ENCODE results near the gene FAM124A.
A peak's percentile ranks its signal among the peaks of the same experiment; 100 is the strongest.

Gene FAM124A

DNA sequence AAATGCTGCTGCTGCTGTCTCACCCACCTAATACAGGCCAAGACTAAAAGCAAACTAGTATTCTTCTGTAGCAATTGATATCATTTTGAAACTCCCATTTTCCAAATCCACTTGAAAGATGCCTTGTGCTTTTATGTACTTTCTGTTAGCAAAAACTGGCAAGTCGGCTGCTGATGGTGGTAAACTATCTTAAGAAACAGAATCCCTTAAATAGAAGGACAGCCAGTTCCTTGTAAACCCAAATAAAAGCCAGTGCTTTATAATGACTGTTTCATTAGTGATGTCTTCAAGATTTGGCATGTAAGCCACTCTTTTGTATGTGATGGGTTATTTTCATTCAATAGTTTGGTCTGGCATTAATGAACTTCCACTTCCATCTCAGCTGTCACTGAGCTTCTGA is 5.2 kb downstream of the FAM124A start:
- H3K27me3 ChIP-seq (ENCODE audit: control insufficient read depth, insufficient read depth, low read length) = no peaks in the 10 kb centered on the region
- no peak overlapping the region for H3K27ac ChIP-seq

DNA sequence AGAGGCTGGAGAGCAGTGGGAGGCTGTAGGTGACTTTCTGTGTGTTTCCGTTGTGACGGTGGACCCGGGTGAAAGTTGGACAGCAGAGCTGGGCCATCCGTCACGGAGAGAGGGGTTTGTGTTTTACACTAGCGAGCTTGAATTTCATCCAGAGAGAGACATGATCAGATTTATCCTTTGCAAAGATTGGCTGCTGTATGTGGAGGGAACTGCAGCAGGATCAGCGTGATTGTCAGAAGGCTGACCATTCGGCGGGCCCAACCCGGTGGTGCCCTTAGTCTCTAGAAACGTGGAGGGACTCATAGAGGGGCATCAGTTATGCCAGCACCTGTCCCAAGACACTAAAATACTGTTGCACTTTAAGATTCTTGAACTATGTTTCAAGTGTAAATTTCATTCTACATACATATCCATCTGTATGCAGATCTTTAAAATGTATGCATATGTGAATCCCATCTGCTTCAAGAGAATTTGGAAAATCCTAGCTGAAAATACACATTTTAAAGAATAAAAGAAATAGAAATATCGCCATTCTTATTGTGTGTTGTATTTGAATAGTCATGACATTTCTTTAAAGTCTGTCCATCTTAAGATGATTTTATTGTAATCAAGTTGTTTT is 7.0 kb downstream of the FAM124A start:
- no peaks in the 10 kb centered on the region for H3K4me1 ChIP-seq
- H3K9ac ChIP-seq = no peak overlapping the region
- H3K27me3 ChIP-seq (ENCODE audit: control insufficient read depth, insufficient read depth, low read length) = no peaks in the 10 kb centered on the region
- H3K36me3 ChIP-seq (ENCODE audit: control insufficient read depth, insufficient read depth, low read length) = no peaks in the 10 kb centered on the region
- H3K4me3 ChIP-seq (ENCODE audit: low read depth, low read length) = no peak overlapping the region
- H3K4me2 ChIP-seq (ENCODE audit: low read length) = no peak overlapping the region
- H3K79me2 ChIP-seq = no peaks in the 10 kb centered on the region
- TF ChIP-seq CTCF (IDR thresholded peaks at IDR 0.05) = no peak
- H3K27ac ChIP-seq = no peak overlapping the region
- H3K9me3 ChIP-seq (ENCODE audit: control insufficient read depth, low read length) = no peaks in the 10 kb centered on the region
- H2AFZ ChIP-seq = no peak overlapping the region

More for the DNA sequence above, 5.2 kb downstream of the FAM124A start:
- no peaks in the 10 kb centered on the region for H3K4me1 ChIP-seq
- no peaks in the 10 kb centered on the region for H3K9me3 ChIP-seq (ENCODE audit: control insufficient read depth, low read length)
- H3K79me2 ChIP-seq = no peaks in the 10 kb centered on the region
- H3K4me2 ChIP-seq (ENCODE audit: low read length) = no peak overlapping the region
- no peak overlapping the region for H2AFZ ChIP-seq
- no peak for TF ChIP-seq CTCF (IDR thresholded peaks at IDR 0.05)
- no peak overlapping the region for H3K4me3 ChIP-seq (ENCODE audit: low read depth, low read length)
- no peak overlapping the region for H3K9ac ChIP-seq
- no peaks in the 10 kb centered on the region for H3K36me3 ChIP-seq (ENCODE audit: control insufficient read depth, insufficient read depth, low read length)

- no peak overlapping the region for H2AFZ ChIP-seq
- no peak overlapping the region for H3K9ac ChIP-seq
- H3K36me3 ChIP-seq (ENCODE audit: control insufficient read depth, insufficient read depth, low read length) = no peaks in the 10 kb centered on the region
- no peak for TF ChIP-seq CTCF (IDR thresholded peaks at IDR 0.05)
- no peaks in the 10 kb centered on the region for H3K9me3 ChIP-seq (ENCODE audit: control insufficient read depth, low read length)
- no peaks in the 10 kb centered on the region for H3K4me1 ChIP-seq
- no peaks in the 10 kb centered on the region for H3K27me3 ChIP-seq (ENCODE audit: control insufficient read depth, insufficient read depth, low read length)
- H3K4me2 ChIP-seq (ENCODE audit: low read length) = no peak overlapping the region
- no peaks in the 10 kb centered on the region for H3K79me2 ChIP-seq
- H3K27ac ChIP-seq = no peak overlapping the region
- no peak overlapping the region for H3K4me3 ChIP-seq (ENCODE audit: low read depth, low read length)
Observed at GRCh38 chr13:51229731-51230130, 7.5 kb downstream of the FAM124A start.

DNA sequence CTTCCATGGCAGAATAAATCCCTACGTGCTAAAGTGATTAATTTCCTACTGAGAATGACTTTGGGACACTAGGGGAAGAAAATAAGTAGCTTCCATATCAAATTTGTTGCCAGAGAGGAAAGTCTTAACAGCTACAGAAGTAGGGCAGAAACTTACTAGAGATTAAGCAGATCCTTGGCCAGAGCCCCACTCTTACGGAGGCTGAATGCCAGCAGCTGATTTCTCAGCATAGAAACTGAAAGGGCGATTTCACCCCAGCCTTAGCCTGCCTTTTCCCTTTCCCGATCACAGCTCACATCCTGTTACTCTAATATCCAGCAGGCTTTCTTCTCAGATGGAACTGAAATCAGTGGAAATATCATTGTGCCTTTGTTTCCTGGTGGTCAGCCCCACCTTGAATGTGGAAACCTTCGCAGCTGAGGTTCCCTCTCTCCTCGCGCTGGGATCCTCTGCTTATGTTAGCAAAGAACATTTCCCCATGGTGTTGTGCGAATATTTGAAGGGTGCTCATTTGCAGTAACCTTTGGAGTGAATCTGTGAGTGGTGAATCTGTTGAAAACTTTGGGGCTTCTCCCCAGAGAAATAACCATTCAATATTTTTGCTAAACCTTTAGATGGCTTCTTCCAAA is 8.4 kb downstream of the FAM124A start:
- H3K27me3 ChIP-seq (ENCODE audit: control insufficient read depth, insufficient read depth, low read length) = no peaks in the 10 kb centered on the region
- TF ChIP-seq CTCF (IDR thresholded peaks at IDR 0.05) = no peak
- no peak overlapping the region for H2AFZ ChIP-seq
- no peaks in the 10 kb centered on the region for H3K4me1 ChIP-seq
- no peaks in the 10 kb centered on the region for H3K79me2 ChIP-seq
- no peak overlapping the region for H3K9ac ChIP-seq
- no peak overlapping the region for H3K4me2 ChIP-seq (ENCODE audit: low read length)
- H3K9me3 ChIP-seq (ENCODE audit: control insufficient read depth, low read length) = no peaks in the 10 kb centered on the region
- no peaks in the 10 kb centered on the region for H3K36me3 ChIP-seq (ENCODE audit: control insufficient read depth, insufficient read depth, low read length)
- H3K27ac ChIP-seq = peak overlapping the region; percentile 52
- H3K4me3 ChIP-seq (ENCODE audit: low read depth, low read length) = no peak overlapping the region

DNA sequence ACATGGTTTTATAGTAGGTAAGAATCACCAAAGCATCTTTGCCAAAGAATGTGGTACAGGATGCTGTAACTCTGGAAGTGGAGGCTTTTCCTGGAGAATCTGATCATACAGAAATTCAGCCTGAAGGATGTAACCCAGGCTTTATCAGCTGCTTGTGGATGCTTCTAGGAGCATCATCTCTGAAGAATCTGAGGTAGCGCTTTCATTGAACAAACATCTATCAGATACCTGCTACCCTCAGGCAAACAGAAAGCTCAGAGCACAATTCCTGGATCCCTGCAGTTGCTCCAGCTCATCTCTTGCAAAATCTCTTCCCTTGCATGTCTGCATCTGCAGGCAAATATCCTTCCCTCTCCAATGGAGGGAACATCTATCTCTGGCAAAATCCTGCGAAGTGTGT is 9.3 kb downstream of the FAM124A start:
- no peak for TF ChIP-seq CTCF (IDR thresholded peaks at IDR 0.05)
- no peak overlapping the region for H2AFZ ChIP-seq
- H3K9me3 ChIP-seq (ENCODE audit: control insufficient read depth, low read length) = no peaks in the 10 kb centered on the region
- H3K27me3 ChIP-seq (ENCODE audit: control insufficient read depth, insufficient read depth, low read length) = no peaks in the 10 kb centered on the region
- H3K4me2 ChIP-seq (ENCODE audit: low read length) = no peak overlapping the region
- no peaks in the 10 kb centered on the region for H3K79me2 ChIP-seq
- H3K27ac ChIP-seq = no peak overlapping the region
- no peak overlapping the region for H3K4me3 ChIP-seq (ENCODE audit: low read depth, low read length)
- H3K9ac ChIP-seq = no peak overlapping the region
- no peaks in the 10 kb centered on the region for H3K36me3 ChIP-seq (ENCODE audit: control insufficient read depth, insufficient read depth, low read length)
- H3K4me1 ChIP-seq = no peaks in the 10 kb centered on the region
